Measurements from ENCODE around the gene GPR61. TPM values are rescaled to one million over a fixed set of nuclear protein-coding genes. Genes with fewer than 3 reads are reported as not detected.

GPR61 gene
- total RNA-seq, 2 experiments from 2014 or later = 0.22 TPM; not detected in 1

- Mint-ChIP-seq H3K4me3 (no peak overlapping the region), H3K9me3 (no peaks in the 10 kb centered on the region), H3K27ac (no peak overlapping the region), H3K36me3 (ENCODE audit: low read depth) (peaks cover 6% of the 10 kb centered on the region), H3K4me1 (ENCODE audit: low read depth) (peaks cover 35% of the 10 kb centered on the region), H3K27me3 (no peaks in the 10 kb centered on the region)
- ChIA-PET CTCF (interaction anchor here (0.7 to 40.7 kb wide), 11 partner anchors 9 to 216 kb away, joined by 3 to 1390 read pairs (median 6); partner anchors contain the start of genes AMIGO1, ATXN7L2, GNAI3 and GPR61), POLR2A (interaction anchor here (0.7 to 4.1 kb wide), 6 partner anchors 9 to 194 kb away, joined by 3 to 25 read pairs (median 17); partner anchors contain the start of gene ATXN7L2)
- TF ChIP-seq CTCF (IDR thresholded peaks at IDR 0.05) = no peak
- DNase-seq (no peak), ATAC-seq (no peak)
- intact Hi-C loops (cut with micrococcal nuclease) = no loop called here
These were observed 46.9 kb upstream of the GPR61 start for GRCh38 chr1:109492779-109493178.

- Mint-ChIP-seq H3K4me1 (ENCODE audit: low read depth) (peaks cover 40% of the 10 kb centered on the region), H3K36me3 (ENCODE audit: low read depth) (peaks cover 6% of the 10 kb centered on the region), H3K9me3 (no peaks in the 10 kb centered on the region), H3K27ac (no peak overlapping the region), H3K27me3 (no peaks in the 10 kb centered on the region), H3K4me3 (peak overlapping the region; percentile 93)
- intact Hi-C loops (cut with micrococcal nuclease) = no loop called here
- DNase-seq = no peak
- POLR2A ChIA-PET = interaction anchor here (0.7 to 4.1 kb wide), 9 partner anchors 9 to 193 kb away, joined by 3 to 25 read pairs (median 6); partner anchors contain the start of genes AMIGO1, ATXN7L2 and GPR61
- ATAC-seq = no peak
- TF ChIP-seq CTCF (IDR thresholded peaks at IDR 0.05) = no peak
- CTCF ChIA-PET = interaction anchor here (0.7 to 40.7 kb wide), 15 partner anchors 9 to 216 kb away, joined by 3 to 1390 read pairs (median 6); partner anchors contain the start of genes AMIGO1, ATXN7L2, GNAI3 and GPR61
These were observed 46.4 kb upstream of the GPR61 start for GRCh38 chr1:109493227-109493626.

- TF ChIP-seq CTCF (IDR thresholded peaks at IDR 0.05) = peak; percentile 88
- ChIA-PET CTCF (interaction anchor here (0.6 to 40.7 kb wide), 23 partner anchors 9 to 492 kb away, joined by 3 to 1390 read pairs (median 5); partner anchors contain the start of genes AMIGO1, ATXN7L2, GNAI3 and GPR61), POLR2A (interaction anchor here (0.6 to 4.1 kb wide), 13 partner anchors 9 to 69 kb away, joined by 3 to 25 read pairs (median 6); partner anchors contain the start of genes AMIGO1, ATXN7L2, GPR61 and PSMA5)
- ATAC-seq (peak; percentile 91), DNase-seq (peak; percentile 89)
- Mint-ChIP-seq H3K36me3 (ENCODE audit: low read depth) (peaks cover 6% of the 10 kb centered on the region), H3K4me1 (ENCODE audit: low read depth) (peaks cover 45% of the 10 kb centered on the region), H3K4me3 (peak within 1 kb of the TSS; percentile 93), H3K9me3 (no peaks in the 10 kb centered on the region), H3K27me3 (no peaks in the 10 kb centered on the region), H3K27ac (peak within 1 kb of the TSS; percentile 73)
- intact Hi-C loops (cut with micrococcal nuclease) = loop anchor here (1.0 kb wide), 1 partner anchor 38 kb away; no protein-coding TSS in a partner anchor
These were observed 45.7 kb upstream of the GPR61 start, which contains the start of gene CYB561D1 for GRCh38 chr1:109493805-109494539. CYB561D1 (plus strand) TSS chr1:109494094; CDS start chr1:109494140, 46 bp downstream.

- Mint-ChIP-seq H3K36me3 (ENCODE audit: low read depth) (peaks cover 7% of the 10 kb centered on the region), H3K4me1 (ENCODE audit: low read depth) (peaks cover 58% of the 10 kb centered on the region), H3K27me3 (no peaks in the 10 kb centered on the region), H3K9me3 (no peaks in the 10 kb centered on the region), H3K27ac (no peak overlapping the region), H3K4me3 (peak overlapping the region; percentile 34)
- CTCF ChIA-PET = interaction anchor here (2.5 to 40.7 kb wide), 6 partner anchors 7 to 50 kb away, joined by 10 to 1390 read pairs (median 68); partner anchors contain the start of genes AMIGO1, ATXN7L2 and GPR61
- POLR2A ChIA-PET = interaction anchor here (0.7 to 6.9 kb wide), 4 partner anchors 10 to 36 kb away, joined by 3 to 48 read pairs (median 18); partner anchors contain the start of genes AMIGO1 and ATXN7L2
- TF ChIP-seq CTCF (IDR thresholded peaks at IDR 0.05) = no peak
- DNase-seq (no peak), ATAC-seq (no peak)
- intact Hi-C loops (cut with micrococcal nuclease) = no loop called here
These were observed 43.9 kb upstream of the GPR61 start for GRCh38 chr1:109495738-109496137.

Data from activated CD8-positive, alpha-beta T cell treated with anti-CD3 and anti-CD28 coated beads for 36 hours (primary cell).